OCI-LY1 (cell line): ENCODE results near the gene FAM210B.

Source experiments
- CTCF ChIP-seq: fragments of 200-600 bp; sonication (generic), shearing (Covaris generic); IDR thresholded peaks from 2 replicates; pipeline ENCODE4 v1.5.1; 2017; ENCODE audit warnings: mild to moderate bottlenecking, antibody characterized with exemption, low read length, moderate library complexity, mixed read lengths
- EZH2 ChIP-seq: fragments of 200-600 bp; sonication (generic), shearing (Covaris generic); IDR thresholded peaks from 2 replicates; pipeline ENCODE4 v1.8.0; 2017; ENCODE audit warnings: borderline replicate concordance, mixed run types, mild to moderate bottlenecking, antibody characterized with exemption, low read length, moderate library complexity, mixed read lengths

DNA sequence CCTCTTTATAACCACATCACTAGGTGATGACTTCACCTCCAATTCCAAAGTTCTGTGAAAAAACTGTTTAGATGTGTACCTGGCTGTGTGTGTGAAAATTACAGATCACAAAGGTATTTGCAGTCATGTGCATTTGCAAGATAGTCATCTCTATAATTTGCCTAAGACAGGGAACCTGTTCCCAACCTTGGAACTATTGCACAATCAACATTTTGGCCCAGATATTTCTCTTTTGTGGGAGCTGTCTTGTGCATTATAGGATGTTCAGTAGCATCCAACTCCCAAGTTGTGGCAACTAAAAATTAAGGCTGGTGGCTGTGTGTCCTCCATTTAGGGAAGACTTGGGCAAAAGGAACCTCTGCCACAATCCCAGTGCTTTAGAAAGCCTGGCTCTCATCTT is 34.0 kb upstream of the FAM210B start:
- no peak for TF ChIP-seq CTCF
- TF ChIP-seq EZH2: no peak
